UCSD-AML1 (cell line): Measurements from ENCODE around the gene HYAL1.
A peak's percentile ranks its signal among the peaks of the same experiment; 100 is the strongest.

Experiments
- DNase-seq: peaks from one replicate; lab custom pipeline; 2025; ENCODE audit not compliant: unreplicated experiment; lab: John Stamatoyannopoulos, UW

Gene HYAL1

GRCh38 chr3:50303013-50303815 is at the start of gene HYAL1:
Gene HYAL1, minus strand, starts transcription at chr3:50303574. Its CDS starts 618 bp downstream, at chr3:50302956.
- peak; percentile 35 for DNase-seq

GRCh38 chr3:50352781-50353180 is 49.4 kb upstream of the HYAL1 start:
- DNase-seq: no peak

- DNase-seq: no peak
These were observed 47.9 kb upstream of the HYAL1 start for GRCh38 chr3:50351323-50351697.

- DNase-seq: peak; percentile 97
These were observed 47.4 kb upstream of the HYAL1 start, which contains the start of the genes CYB561D2 and NPRL2 for GRCh38 chr3:50350527-50351322. Gene CYB561D2, plus strand, starts transcription at chr3:50350862. Its CDS starts 572 bp downstream, at chr3:50351434. Gene NPRL2, minus strand, starts transcription at chr3:50350775. Its CDS starts 123 bp downstream, at chr3:50350652.

GRCh38 chr3:50350213-50350526 is 46.8 kb upstream of the HYAL1 start:
- no peak for DNase-seq

- peak; percentile 71 for DNase-seq
These were observed 43.9 kb upstream of the HYAL1 start for GRCh38 chr3:50347187-50347813.

GRCh38 chr3:50345586-50346234 is 42.3 kb upstream of the HYAL1 start, which contains the start of gene ZMYND10:
Gene ZMYND10, minus strand, starts transcription at chr3:50345732. Its CDS starts 153 bp downstream, at chr3:50345579.
- DNase-seq: no peak

- DNase-seq: no peak
These were observed 41.6 kb upstream of the HYAL1 start for GRCh38 chr3:50345008-50345407.

GRCh38 chr3:50342813-50343633 is 39.6 kb upstream of the HYAL1 start:
- DNase-seq: no peak

GRCh38 chr3:50341996-50342650 is 38.7 kb upstream of the HYAL1 start:
- no peak for DNase-seq

GRCh38 chr3:50341537-50341936 is 38.2 kb upstream of the HYAL1 start:
- DNase-seq: no peak

GRCh38 chr3:50340448-50341329 is 37.3 kb upstream of the HYAL1 start, which contains the start of gene RASSF1:
Gene RASSF1, minus strand, starts transcription at chr3:50340836. Its CDS starts 31 bp downstream, at chr3:50340805.
- DNase-seq: peak; percentile 88

GRCh38 chr3:50340147-50340447 is 36.7 kb upstream of the HYAL1 start:
- DNase-seq: no peak

GRCh38 chr3:50339485-50340146 is 36.2 kb upstream of the HYAL1 start:
- no peak for DNase-seq

- DNase-seq: no peak
These were observed 35.6 kb upstream of the HYAL1 start for GRCh38 chr3:50338965-50339364.

GRCh38 chr3:50337175-50337861 is 33.9 kb upstream of the HYAL1 start:
- DNase-seq: peak; percentile 98

GRCh38 chr3:50336452-50337174 is 33.2 kb upstream of the HYAL1 start:
- DNase-seq: no peak
